ENCODE data around the gene PLXNA2. TPM values are rescaled to one million over a fixed set of nuclear protein-coding genes. Genes with fewer than 3 reads are reported as not detected.
A peak's percentile ranks its signal among the peaks of the same experiment; 100 is the strongest.

The PLXNA2 gene
- total RNA-seq, 1 experiment from 2014 or later, result 5.3 TPM

DNA sequence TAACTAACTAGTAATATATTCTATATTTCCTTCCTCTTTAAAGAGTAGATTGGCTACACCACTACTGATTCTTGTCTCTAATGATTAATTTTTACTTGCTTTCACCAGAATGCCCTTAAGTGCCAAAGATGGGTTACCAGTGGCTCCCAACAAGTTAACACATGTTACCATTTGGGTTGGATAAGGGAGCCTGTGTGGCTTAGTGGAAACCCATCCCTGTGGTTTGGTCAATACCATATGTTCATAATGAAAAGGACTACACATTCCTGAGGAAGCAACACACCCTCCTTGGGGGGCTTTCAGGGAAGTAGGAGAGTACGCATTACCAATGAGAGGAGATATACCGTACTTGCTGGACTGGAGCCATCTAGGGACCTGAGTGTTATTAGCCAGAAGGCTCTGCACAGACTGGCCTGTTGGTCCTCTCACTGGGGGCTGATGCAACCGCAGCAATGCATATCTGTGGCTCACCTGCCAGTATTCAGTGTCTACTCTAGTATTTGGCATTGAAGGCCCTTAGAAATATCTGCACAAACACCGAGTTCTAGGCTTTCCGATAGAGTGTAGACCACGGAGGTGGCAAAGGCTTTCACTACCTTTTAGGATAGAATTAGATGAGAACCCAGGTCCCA lies 29.3 kb upstream of the PLXNA2 start:
- Histone ChIP-seq H3K4me3 (ENCODE audit: insufficient read depth, low read depth, low read length) (no peak overlapping the region), H3K36me3 (replicated peaks; ENCODE audit: control insufficient read depth, insufficient read depth, low read length) (no peaks in the 10 kb centered on the region), H3K27me3 (ENCODE audit: control insufficient read depth, insufficient read depth, low read length) (no peaks in the 10 kb centered on the region; the same call in 1 of the 2 replicates)
- DNase-seq, result no peak

DNA sequence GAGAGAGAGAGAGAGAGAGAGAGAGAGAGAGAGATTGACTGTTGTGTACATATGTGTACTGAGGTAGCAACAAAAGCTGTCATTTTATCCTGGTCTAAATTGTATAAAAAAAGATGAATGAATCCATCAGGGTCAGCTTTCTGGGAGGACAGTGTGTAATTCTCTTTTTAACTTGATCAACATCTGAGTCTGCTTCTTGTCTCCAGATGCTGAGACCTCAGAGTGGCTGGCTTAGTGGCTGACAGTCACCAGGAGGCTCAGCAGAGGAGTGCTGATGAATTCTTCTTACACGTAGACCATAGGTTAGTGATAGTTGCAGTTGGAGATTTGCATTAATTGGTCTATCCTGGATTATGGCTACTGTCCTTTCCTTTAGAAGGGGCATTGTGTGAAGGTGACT lies 28.5 kb upstream of the PLXNA2 start:
- Histone ChIP-seq H3K36me3 (replicated peaks; ENCODE audit: control insufficient read depth, insufficient read depth, low read length) (no peaks in the 10 kb centered on the region), H3K4me3 (ENCODE audit: insufficient read depth, low read depth, low read length) (no peak overlapping the region), H3K27me3 (ENCODE audit: control insufficient read depth, insufficient read depth, low read length) (peaks cover 1% of the 10 kb centered on the region; the same call in 1 of the 2 replicates)
- no peak for DNase-seq

DNA sequence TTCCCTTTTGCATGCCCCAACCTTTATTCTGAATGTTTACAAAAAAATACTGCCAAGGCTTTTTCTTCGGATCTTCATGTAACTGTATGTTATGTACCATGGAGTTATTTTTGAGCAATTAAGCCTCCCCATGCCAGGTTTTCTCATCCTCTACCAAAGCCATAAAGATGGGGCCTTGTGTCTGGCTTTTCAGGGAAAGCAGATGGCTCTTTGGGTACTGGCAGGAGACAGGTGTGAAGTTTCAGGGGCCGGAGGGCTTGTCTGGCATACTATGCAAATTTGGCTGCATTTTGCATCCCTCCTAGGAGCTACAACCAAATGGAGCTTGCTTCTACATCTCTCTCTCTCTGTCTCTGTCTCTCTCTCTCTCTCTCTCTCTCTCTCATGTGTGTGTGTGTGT lies 28.1 kb upstream of the PLXNA2 start:
- H3K4me3 ChIP-seq (ENCODE audit: insufficient read depth, low read depth, low read length), result no peak overlapping the region
- DNase-seq, result no peak
- peaks cover 3% of the 10 kb centered on the region; the same call in 1 of the 2 replicates for H3K27me3 ChIP-seq (ENCODE audit: control insufficient read depth, insufficient read depth, low read length)
- no peaks in the 10 kb centered on the region for H3K36me3 ChIP-seq (replicated peaks; ENCODE audit: control insufficient read depth, insufficient read depth, low read length)

DNA sequence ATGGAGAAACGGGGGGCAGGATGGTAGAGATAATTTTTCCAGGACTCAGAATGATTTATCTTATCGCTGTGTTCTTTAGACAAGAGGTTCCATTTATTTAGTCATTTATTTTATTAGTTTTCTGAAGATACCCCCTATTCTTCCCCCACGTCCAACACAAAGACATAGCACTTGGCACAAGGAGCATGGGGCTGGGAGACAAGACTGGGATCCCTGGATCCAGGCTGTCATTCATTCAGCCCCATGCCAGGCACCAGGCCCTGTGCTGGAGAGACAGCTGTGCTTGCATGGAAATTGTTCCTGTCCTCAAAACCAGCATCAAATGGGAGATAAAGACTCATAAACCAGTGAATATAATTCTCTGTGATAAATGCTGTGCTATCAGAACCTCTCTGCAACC lies 27.1 kb upstream of the PLXNA2 start:
- no peak for DNase-seq
- Histone ChIP-seq H3K4me3 (ENCODE audit: insufficient read depth, low read depth, low read length) (no peak overlapping the region), H3K36me3 (replicated peaks; ENCODE audit: control insufficient read depth, insufficient read depth, low read length) (no peaks in the 10 kb centered on the region), H3K27me3 (ENCODE audit: control insufficient read depth, insufficient read depth, low read length) (peaks cover 3% of the 10 kb centered on the region; the same call in 1 of the 2 replicates)

DNA sequence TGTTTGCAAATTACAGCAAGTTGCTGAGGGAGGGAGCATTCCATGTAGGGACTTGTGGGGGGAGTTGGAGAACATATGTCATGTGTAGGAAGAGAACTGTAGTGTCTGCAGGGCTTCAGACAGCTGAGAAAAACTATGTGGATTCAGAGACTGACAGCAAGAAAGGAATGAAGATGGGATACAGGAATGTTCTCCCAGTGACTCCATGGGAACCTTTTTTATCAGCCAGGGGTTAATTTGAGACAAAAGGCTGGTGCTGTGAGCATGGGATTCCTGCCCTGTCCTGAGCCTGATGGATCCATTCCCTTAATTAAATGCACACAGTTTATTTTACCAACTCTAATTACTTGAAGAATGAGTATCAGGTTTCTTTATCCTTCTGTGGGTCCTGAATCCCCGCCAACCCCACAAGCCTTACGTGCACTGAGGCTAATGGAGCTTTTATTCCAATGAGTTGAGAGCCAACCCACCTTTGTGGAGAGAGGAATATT lies 26.5 kb upstream of the PLXNA2 start:
- peaks cover 3% of the 10 kb centered on the region; the same call in 1 of the 2 replicates for H3K27me3 ChIP-seq (ENCODE audit: control insufficient read depth, insufficient read depth, low read length)
- no peaks in the 10 kb centered on the region for H3K36me3 ChIP-seq (replicated peaks; ENCODE audit: control insufficient read depth, insufficient read depth, low read length)
- no peak overlapping the region for H3K4me3 ChIP-seq (ENCODE audit: insufficient read depth, low read depth, low read length)
- DNase-seq, result no peak

DNA sequence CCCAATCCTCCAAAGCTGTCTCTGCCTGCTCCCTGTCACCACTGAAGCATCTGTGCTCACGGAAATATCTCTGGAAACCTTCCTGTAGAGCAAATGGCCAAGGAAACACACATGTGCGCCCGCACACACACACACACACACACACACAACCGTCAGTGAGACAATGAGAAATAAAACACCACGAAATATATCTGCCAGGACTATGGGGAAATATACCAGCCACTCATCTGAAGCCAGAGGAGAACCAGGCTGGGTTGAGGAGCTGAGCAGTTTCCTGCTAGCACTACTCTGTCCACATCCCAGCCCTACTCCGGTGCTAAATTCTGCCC lies 25.1 kb upstream of the PLXNA2 start:
- Histone ChIP-seq H3K4me3 (ENCODE audit: insufficient read depth, low read depth, low read length) (no peak overlapping the region), H3K27me3 (ENCODE audit: control insufficient read depth, insufficient read depth, low read length) (peaks cover 3% of the 10 kb centered on the region; the same call in 1 of the 2 replicates), H3K36me3 (replicated peaks; ENCODE audit: control insufficient read depth, insufficient read depth, low read length) (no peaks in the 10 kb centered on the region)
- no peak for DNase-seq

DNA sequence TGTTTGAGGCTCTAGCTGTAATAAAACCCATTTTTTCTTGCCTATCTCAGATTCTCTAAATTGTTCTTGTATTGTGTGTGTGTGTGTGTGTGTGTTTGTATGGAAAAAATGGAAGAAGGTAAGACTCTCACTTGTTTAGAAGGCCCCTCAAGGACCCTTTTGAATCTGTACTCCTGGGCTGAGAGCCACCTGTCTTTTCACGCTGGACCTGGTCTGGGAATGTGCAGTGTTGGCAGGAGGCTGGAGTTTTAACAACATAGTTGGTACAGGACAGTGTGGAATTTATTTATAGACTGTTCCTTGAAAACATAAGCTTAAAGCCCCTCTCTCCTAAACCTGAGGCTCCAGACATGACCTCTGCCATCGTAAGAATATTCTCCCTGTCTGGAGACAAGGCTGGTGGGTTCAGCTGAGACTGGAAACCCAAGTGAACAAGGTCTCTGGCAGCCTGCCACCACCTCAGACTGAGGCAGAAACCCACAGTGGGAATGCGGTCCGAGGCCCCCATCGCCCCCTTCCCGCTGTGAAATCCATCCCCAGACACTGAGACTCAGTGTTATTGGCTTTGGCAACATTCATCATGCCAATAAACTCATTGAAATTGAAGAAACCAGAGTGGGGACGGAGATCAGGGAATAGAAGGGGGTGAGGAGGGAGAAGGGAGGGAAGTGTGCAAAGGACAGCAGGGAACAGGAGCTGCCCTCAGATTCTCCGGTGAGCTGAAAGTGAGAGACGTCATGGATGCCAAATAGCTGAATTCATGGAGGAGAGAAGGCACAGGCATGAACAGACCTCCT lies 24.6 kb upstream of the PLXNA2 start:
- no peak overlapping the region for H3K4me3 ChIP-seq (ENCODE audit: insufficient read depth, low read depth, low read length)
- H3K36me3 ChIP-seq (replicated peaks; ENCODE audit: control insufficient read depth, insufficient read depth, low read length), result no peaks in the 10 kb centered on the region

DNA sequence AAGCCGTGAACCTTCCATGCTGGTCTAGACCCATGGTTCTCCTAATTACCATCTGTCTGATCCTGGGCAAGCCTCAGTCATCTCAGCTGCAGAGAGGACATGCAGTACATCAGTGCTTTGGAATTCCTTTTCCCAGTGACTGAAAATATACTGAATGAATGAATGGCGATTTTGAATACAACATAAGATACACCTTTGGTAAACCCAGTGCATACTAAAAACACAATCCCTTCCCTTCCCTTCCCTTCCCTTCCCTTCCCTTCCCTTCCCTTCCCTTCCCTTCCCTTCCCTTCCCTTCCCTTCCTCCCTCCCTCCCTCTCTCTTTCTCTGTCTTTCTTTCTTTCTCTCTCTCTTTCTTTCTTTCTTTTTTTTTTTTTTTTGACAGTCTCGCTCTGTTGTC lies 21.3 kb upstream of the PLXNA2 start:
- H3K27me3 ChIP-seq (ENCODE audit: control insufficient read depth, insufficient read depth, low read length), result peaks cover 3% of the 10 kb centered on the region; the same call in 1 of the 2 replicates
- DNase-seq, result no peak
- H3K4me3 ChIP-seq (ENCODE audit: insufficient read depth, low read depth, low read length), result no peak overlapping the region
- no peaks in the 10 kb centered on the region for H3K36me3 ChIP-seq (replicated peaks; ENCODE audit: control insufficient read depth, insufficient read depth, low read length)

More for the DNA sequence above, 24.6 kb upstream of the PLXNA2 start:
- peaks cover 3% of the 10 kb centered on the region; the same call in 1 of the 2 replicates for H3K27me3 ChIP-seq (ENCODE audit: control insufficient read depth, insufficient read depth, low read length)
- DNase-seq, result no peak

DNA sequence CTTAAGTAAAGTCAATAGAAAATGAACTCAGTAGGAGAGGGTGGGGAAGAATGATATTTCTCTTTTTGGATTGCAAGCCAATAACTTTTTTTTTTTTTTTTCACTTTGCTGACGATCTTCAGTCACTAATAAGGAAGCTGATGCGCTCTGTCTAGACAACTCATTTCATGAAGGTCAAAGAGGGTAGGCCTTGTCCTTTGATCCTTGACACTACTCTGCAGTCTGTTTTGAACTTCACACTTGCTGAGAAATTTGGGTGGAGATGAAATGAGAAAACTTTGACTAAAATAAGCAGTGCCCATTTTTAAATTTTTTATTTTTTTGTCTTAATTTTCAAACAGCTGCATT lies 20.9 kb upstream of the PLXNA2 start:
- Histone ChIP-seq H3K4me3 (ENCODE audit: insufficient read depth, low read depth, low read length) (no peak overlapping the region), H3K36me3 (replicated peaks; ENCODE audit: control insufficient read depth, insufficient read depth, low read length) (no peaks in the 10 kb centered on the region), H3K27me3 (ENCODE audit: control insufficient read depth, insufficient read depth, low read length) (peaks cover 3% of the 10 kb centered on the region; the same call in 1 of the 2 replicates)
- DNase-seq, result no peak

DNA sequence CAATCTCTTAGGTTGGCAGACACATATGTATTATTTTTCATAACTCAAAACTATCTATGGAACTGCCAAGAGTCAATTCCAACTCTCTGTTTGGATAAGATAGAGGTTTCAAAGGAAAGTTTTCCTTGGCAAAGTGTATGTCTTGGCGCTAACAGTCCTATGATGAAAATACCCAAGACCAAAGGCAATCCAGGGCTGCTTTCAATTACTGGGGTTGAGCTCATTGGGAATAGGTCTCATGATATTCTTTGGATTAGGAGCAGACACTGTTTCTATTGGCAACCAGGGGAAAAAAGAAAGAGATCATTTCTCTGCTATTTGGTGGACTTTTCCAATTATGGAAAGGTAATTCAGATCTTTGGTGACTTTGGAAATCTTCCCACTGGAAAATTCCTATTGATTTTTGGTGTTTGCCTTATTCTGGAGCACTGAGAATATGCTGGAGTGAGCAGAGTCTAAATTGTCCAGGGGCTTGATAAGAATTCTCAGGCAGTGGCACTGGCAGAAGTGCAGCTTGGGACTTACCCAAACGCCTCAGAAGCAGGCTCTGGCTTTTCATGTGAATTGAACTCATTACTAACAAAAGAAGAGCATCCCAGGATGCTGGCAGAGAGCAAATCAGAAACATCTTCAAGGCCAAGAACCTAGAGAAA lies 20.4 kb upstream of the PLXNA2 start:
- no peaks in the 10 kb centered on the region for H3K36me3 ChIP-seq (replicated peaks; ENCODE audit: control insufficient read depth, insufficient read depth, low read length)
- H3K27me3 ChIP-seq (ENCODE audit: control insufficient read depth, insufficient read depth, low read length), result peaks cover 3% of the 10 kb centered on the region; the same call in 1 of the 2 replicates
- no peak overlapping the region for H3K4me3 ChIP-seq (ENCODE audit: insufficient read depth, low read depth, low read length)
- DNase-seq, result no peak

DNA sequence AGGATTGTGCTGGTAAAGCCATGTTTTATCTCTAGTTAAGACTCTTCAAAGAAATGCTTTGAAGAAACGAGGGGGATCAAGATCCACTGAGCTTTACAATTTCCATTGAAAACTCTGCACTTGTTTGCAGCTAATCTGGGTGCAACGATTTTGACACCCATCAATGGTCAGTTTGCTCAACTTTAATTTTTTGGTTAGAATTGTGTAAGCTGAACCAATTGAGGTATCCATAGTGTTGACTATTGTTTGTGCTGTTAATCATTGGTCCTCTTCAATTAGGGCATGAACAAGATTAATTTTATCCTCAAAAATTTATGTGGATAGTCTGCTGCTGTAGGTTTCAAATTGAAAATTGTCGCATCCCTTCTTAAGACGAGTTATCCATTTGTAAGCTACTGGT lies 17.7 kb upstream of the PLXNA2 start:
- H3K27me3 ChIP-seq (ENCODE audit: control insufficient read depth, insufficient read depth, low read length), result no peaks in the 10 kb centered on the region; the same call in 1 of the 2 replicates
- DNase-seq, result no peak
- no peaks in the 10 kb centered on the region for H3K36me3 ChIP-seq (replicated peaks; ENCODE audit: control insufficient read depth, insufficient read depth, low read length)
- no peak overlapping the region for H3K4me3 ChIP-seq (ENCODE audit: insufficient read depth, low read depth, low read length)

DNA sequence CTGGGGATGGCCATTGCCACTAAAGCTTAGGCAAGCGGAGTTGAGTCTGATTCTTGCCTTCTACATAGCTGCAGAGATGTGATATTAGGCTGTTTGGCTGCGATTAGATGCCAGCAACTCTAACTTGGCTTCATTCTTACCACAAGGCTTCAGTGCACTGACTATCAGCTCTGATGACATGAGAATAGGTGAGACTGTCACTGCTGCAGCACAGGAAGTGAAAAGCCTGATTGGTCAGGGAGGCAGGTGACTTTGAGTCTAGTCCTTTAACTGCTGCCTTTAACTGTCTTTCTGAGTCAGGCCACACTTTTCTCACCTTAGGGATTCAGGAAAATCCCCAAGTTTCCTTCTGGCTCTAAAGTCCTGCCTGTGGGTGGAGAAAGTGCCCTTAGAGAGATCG lies 14.1 kb upstream of the PLXNA2 start:
- H3K27me3 ChIP-seq (ENCODE audit: control insufficient read depth, insufficient read depth, low read length), result peaks cover 12% of the 10 kb centered on the region
- no peaks in the 10 kb centered on the region for H3K36me3 ChIP-seq (replicated peaks; ENCODE audit: control insufficient read depth, insufficient read depth, low read length)
- DNase-seq, result no peak
- H3K4me3 ChIP-seq (ENCODE audit: insufficient read depth, low read depth, low read length), result no peak overlapping the region

DNA sequence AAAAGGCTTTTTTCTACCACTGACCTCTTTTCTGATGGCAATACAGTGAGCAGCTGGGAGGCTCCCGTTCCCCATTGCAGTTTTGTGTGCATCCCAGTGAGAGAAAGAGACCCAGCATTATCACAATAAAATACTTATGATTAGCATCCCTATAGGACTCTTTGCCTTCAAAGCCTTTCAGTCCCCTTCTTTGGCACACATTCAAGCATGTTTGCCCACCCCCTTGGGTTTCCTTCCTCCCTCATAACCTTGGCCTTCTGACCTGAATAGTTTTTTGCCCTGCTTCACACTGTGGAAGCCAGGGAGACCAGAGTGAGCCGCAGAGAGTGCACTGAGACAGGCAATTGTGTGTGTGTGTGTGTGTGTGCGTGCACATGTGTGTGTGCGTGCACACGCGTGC lies 13.2 kb upstream of the PLXNA2 start:
- Histone ChIP-seq H3K4me3 (ENCODE audit: insufficient read depth, low read depth, low read length) (no peak overlapping the region), H3K36me3 (replicated peaks; ENCODE audit: control insufficient read depth, insufficient read depth, low read length) (no peaks in the 10 kb centered on the region), H3K27me3 (ENCODE audit: control insufficient read depth, insufficient read depth, low read length) (peaks cover 12% of the 10 kb centered on the region)
- DNase-seq, result peak; percentile 40

DNA sequence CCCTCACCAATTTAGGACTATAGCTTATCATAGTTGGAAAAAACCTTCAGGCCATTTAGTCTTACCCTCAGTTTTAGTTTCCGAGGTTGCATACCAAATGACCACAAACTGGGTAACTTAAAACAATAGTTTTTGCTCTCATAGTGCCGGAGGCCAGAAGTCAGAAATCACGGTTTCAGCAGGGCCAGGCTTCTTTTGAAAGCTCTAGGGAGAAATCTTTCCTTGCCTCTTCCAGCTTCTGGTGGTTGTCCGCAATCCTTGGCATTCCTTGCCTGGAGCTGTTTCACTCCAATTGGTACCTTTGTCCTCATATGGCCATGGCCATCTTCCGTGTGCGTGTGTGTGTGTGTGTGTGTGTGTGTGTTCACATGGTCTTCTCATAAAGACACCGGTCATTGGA lies 12.4 kb upstream of the PLXNA2 start:
- Histone ChIP-seq H3K36me3 (replicated peaks; ENCODE audit: control insufficient read depth, insufficient read depth, low read length) (no peaks in the 10 kb centered on the region), H3K4me3 (ENCODE audit: insufficient read depth, low read depth, low read length) (no peak overlapping the region), H3K27me3 (ENCODE audit: control insufficient read depth, insufficient read depth, low read length) (peaks cover 12% of the 10 kb centered on the region)
- no peak for DNase-seq

DNA sequence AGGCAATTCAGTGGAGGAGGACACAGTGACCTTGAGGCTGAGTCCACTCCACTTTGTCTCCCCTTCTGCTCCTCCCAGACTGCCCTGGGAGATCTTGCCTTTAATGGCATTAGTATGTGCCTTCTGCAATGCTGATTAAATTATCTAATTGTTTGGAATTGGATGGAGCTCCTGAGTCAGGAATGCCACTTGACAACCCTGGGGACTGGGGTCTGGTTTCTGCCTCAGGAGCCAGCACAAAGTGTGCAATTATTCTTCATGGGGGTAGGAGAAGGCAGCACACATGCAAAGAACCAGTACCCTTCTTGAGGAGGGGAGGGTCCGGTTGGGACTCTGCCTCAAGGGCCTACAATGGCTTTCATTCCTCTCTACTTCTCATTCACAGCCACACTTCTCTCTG lies 11.9 kb upstream of the PLXNA2 start:
- peaks cover 12% of the 10 kb centered on the region for H3K27me3 ChIP-seq (ENCODE audit: control insufficient read depth, insufficient read depth, low read length)
- no peak for DNase-seq
- no peaks in the 10 kb centered on the region for H3K36me3 ChIP-seq (replicated peaks; ENCODE audit: control insufficient read depth, insufficient read depth, low read length)
- no peak overlapping the region for H3K4me3 ChIP-seq (ENCODE audit: insufficient read depth, low read depth, low read length)
